Chondrocyte (in vitro differentiated cells): ENCODE results near the gene RPL41. TPM values are rescaled to one million over a fixed set of nuclear protein-coding genes. Genes with fewer than 3 reads are reported as not detected.
"Not testable (repeated sequence)": the region's sequence is repeated elsewhere in the genome, so short reads cannot be mapped to it uniquely, and the experiment has no call there.

Experiments used
- DNase-seq: peaks from one replicate; pipeline ENCODE4 v3.0.0; 2021; ENCODE audit warnings: mixed read lengths, low spot score
- H3K27ac Mint-ChIP-seq: one replicate; pipeline ENCODE4 v1.8.0; 2021; ENCODE audit warnings: mild to moderate bottlenecking, moderate library complexity, mixed read lengths; ENCODE audit not compliant: unreplicated experiment
- H3K27me3 Mint-ChIP-seq: 2 replicates; pipeline ENCODE4 v1.8.0; 2021; ENCODE audit warnings: low read depth, mixed read lengths
- H3K36me3 Mint-ChIP-seq: 2 replicates; pipeline ENCODE4 v1.8.0; 2021; ENCODE audit warnings: low read depth, mixed read lengths
- H3K4me1 Mint-ChIP-seq: 2 replicates; pipeline ENCODE4 v1.8.0; 2021; ENCODE audit warnings: low read depth, mild to moderate bottlenecking, mixed read lengths
- H3K4me3 Mint-ChIP-seq: one replicate; pipeline ENCODE4 v1.8.0; 2021; ENCODE audit warnings: mild to moderate bottlenecking, moderate library complexity, mixed read lengths; ENCODE audit not compliant: unreplicated experiment
- H3K9me3 Mint-ChIP-seq: 2 replicates; pipeline ENCODE4 v1.8.0; 2021; ENCODE audit warnings: low read depth, mixed read lengths
- CTCF ChIP-seq: fragments of 200-600 bp; sonication (generic); IDR thresholded peaks from 2 replicates; pipeline ENCODE4 v1.5.0; 2021; ENCODE audit warnings: antibody characterized with exemption, mild to moderate bottlenecking, moderate library complexity
- total RNA-seq: library from RNA; stranded (reverse); gene quantifications from 3 replicates; pipeline ENCODE4 v1.2.1, GENCODE V29; 2021

The RPL41 gene
- total RNA-seq, 1 donor from 2014 or later = 2,631 TPM

GRCh38 chr12:56115329-56115728 is 1.1 kb upstream of the RPL41 start:
- peaks cover 33% of the 10 kb centered on the region for H3K4me1 Mint-ChIP-seq
- H3K4me3 Mint-ChIP-seq = peak overlapping the region; percentile 89
- peaks cover 28% of the 10 kb centered on the region for H3K36me3 Mint-ChIP-seq
- H3K9me3 Mint-ChIP-seq = no peaks in the 10 kb centered on the region
- H3K27me3 Mint-ChIP-seq = no peaks in the 10 kb centered on the region
- peak overlapping the region; percentile 100 for H3K27ac Mint-ChIP-seq
- no peak for TF ChIP-seq CTCF
- no peak for DNase-seq

- peaks cover 33% of the 10 kb centered on the region for H3K4me1 Mint-ChIP-seq
- H3K27me3 Mint-ChIP-seq, H3K9me3 Mint-ChIP-seq, DNase-seq: not testable (repeated sequence)
- H3K36me3 Mint-ChIP-seq = peaks cover 20% of the 10 kb centered on the region
- peak overlapping the region; percentile 89 for H3K4me3 Mint-ChIP-seq
- peak overlapping the region; percentile 100 for H3K27ac Mint-ChIP-seq
Measured at GRCh38 chr12:56117082-56117706, 761 bp downstream of the RPL41 start.

GRCh38 chr12:56117778-56118687 is 1.6 kb downstream of the RPL41 start, which contains the start of gene ZC3H10:
Gene ZC3H10 (plus strand): TSS chr12:56118266. CDS start chr12:56120563, 2,297 bp downstream.
- peak; percentile 99 for DNase-seq
- peak; percentile 78 for TF ChIP-seq CTCF
- Mint-ChIP-seq H3K9me3 (no peaks in the 10 kb centered on the region), H3K27ac (peak within 1 kb of the TSS; percentile 100), H3K4me3 (peak within 1 kb of the TSS; percentile 89), H3K36me3 (peaks cover 14% of the 10 kb centered on the region), H3K27me3 (no peaks in the 10 kb centered on the region), H3K4me1 (peaks cover 33% of the 10 kb centered on the region)

- Mint-ChIP-seq H3K9me3 (no peaks in the 10 kb centered on the region), H3K4me1 (peaks cover 33% of the 10 kb centered on the region), H3K4me3 (peak overlapping the region; percentile 89), H3K27ac (peak overlapping the region; percentile 100), H3K36me3 (peaks cover 9% of the 10 kb centered on the region), H3K27me3 (no peaks in the 10 kb centered on the region)
- DNase-seq = no peak
- no peak for TF ChIP-seq CTCF
Measured at GRCh38 chr12:56118688-56119357, 2.4 kb downstream of the RPL41 start.

- Mint-ChIP-seq H3K27me3 (no peaks in the 10 kb centered on the region), H3K36me3 (peaks cover 9% of the 10 kb centered on the region), H3K4me3 (peak overlapping the region; percentile 89), H3K4me1 (peaks cover 33% of the 10 kb centered on the region), H3K9me3 (no peaks in the 10 kb centered on the region), H3K27ac (peak overlapping the region; percentile 100)
- TF ChIP-seq CTCF = peak; percentile 86
- no peak for DNase-seq
Measured at GRCh38 chr12:56119361-56119796, 2.9 kb downstream of the RPL41 start.
